ENCODE measurements around the gene GOLGA7B.

Gene GOLGA7B

DNA sequence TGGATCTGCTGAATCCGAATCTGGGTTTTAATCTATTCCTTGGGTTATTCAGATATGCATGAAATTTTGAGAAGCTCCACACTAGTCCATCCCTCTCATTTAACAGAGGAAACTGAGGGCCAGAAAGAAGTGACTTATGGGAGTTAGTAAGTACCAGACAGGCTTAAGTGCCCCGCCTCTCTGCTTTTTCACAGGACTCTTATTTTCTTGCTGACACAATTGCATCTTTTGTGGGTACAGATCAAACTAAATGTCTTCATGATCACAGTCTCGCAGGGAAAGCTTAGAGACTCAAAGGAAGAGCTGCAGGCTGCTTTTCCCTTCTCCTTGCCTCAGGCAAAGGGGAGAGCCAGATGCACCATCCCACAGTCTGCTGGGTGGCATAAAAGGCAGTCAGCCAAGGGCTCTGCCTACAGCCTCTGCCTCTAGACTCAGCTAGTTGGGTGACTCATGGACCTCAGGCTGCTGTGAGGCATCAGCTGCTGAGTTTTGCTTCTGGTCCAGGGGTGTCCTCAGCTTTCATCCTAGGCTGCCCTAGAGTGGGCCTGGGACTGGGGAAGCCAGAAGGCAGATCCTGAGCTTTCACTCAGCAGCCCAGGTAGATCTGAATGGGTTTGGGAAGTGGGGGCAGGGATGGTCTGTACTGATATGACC, 11.6 kb downstream of the GOLGA7B start:
- DNase-seq (ENCODE audit: low spot score): no peak
- TF ChIP-seq CTCF (IDR thresholded peaks at IDR 0.05; ENCODE audit: extremely low read depth, missing control alignments): no peak

- no peak for DNase-seq (ENCODE audit: low spot score)
- no peak for TF ChIP-seq CTCF (IDR thresholded peaks at IDR 0.05; ENCODE audit: extremely low read depth, missing control alignments)
Measured at GRCh38 chr10:97861924-97862323, 12.3 kb downstream of the GOLGA7B start.

DNA sequence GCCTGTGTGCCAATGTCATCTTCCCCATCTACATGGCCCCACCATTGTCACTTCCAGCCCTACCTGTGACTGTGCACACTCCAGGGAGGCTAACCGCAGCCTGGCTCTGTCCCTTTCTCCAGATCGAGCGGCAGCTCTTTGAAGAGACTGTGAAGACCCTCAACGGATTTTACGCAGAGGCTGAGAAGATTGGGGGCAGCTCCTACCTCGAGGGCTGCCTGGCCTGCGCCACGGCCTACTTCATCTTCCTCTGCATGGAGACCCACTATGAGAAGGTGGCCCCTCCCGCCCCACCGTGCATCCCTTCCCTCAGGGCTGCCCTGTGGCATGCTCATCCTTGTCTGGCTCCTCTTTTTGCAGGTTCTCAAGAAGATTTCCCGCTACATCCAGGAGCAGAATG, 14.2 kb downstream of the GOLGA7B start:
- no peak for TF ChIP-seq CTCF (IDR thresholded peaks at IDR 0.05; ENCODE audit: extremely low read depth, missing control alignments)
- DNase-seq (ENCODE audit: low spot score): no peak

- no peak for TF ChIP-seq CTCF (IDR thresholded peaks at IDR 0.05; ENCODE audit: extremely low read depth, missing control alignments)
- DNase-seq (ENCODE audit: low spot score): no peak
Measured at GRCh38 chr10:97865488-97865887, 15.8 kb downstream of the GOLGA7B start.

DNA sequence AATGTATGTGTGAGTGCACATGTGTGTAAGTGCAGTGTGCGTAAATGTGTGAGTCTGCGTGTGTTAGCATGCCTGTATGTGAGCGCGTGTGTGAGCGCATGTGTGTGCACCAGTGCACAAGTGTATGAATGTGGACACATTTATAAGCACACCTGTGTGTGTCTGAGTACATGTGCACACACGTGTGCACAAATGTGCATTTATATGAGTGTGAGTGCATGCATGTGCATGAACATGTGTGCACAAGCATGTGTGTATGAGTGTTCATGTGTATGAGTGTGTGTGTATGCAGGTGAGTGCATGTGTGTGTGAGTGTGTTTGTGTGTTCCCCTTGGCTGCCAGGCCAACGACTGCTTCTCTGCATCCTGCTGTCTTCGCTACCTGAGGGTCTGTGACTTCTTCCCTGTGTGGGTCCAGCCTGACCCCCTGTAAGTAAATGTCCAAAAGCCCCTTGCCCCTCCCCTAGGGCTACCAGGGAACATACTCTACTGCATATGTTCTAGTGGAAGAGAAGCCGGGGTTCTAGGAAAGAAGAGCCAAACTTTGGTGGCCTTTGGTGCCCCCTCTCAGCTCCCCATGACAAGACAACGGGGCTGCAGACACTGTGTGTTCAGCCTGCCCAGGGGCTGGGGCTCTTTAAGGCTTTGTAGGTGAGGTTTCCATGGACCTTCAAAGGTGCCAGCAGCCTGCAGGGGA, 17.0 kb downstream of the GOLGA7B start:
- no peak for TF ChIP-seq CTCF (IDR thresholded peaks at IDR 0.05; ENCODE audit: extremely low read depth, missing control alignments)
- no peak for DNase-seq (ENCODE audit: low spot score)

- TF ChIP-seq CTCF (IDR thresholded peaks at IDR 0.05; ENCODE audit: extremely low read depth, missing control alignments): no peak
- DNase-seq (ENCODE audit: low spot score): no peak
Measured at GRCh38 chr10:97867220-97867800, 17.7 kb downstream of the GOLGA7B start.

DNA sequence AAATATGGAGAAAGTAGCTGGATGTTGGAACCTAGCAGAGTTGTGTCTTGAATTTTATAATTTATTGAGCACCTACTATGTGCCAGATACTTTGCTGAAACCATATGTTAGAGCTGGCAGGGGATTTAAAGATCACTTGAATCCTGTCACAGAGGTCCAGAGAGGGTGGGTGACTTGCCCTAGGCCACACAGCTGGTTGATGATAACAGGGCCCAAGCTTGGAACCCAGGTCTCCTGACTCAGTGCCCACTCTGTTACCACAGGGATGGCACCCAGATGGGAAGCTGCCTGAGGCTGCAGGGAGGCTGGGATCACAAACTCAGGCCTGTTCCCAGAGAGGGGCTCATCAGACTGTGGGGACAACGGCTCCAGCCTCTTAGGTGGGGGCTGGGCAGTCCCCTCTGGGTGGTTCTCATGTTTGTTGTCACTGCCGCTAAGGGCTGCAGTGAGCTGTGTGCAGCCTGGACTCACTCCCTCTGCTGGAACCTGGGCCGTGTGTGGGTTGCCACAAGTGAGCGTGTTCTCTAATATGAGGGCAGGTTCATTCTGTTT, 18.6 kb downstream of the GOLGA7B start:
- TF ChIP-seq CTCF (IDR thresholded peaks at IDR 0.05; ENCODE audit: extremely low read depth, missing control alignments): no peak
- no peak for DNase-seq (ENCODE audit: low spot score)
